ENCODE data around the gene PLCE1. TPM values are rescaled to one million over a fixed set of nuclear protein-coding genes. Genes with fewer than 3 reads are reported as not detected.
"Not testable (repeated sequence)": the region's sequence is repeated elsewhere in the genome, so short reads cannot be mapped to it uniquely, and the experiment has no call there.

Gene PLCE1
- total RNA-seq, 1 donor: 0.43 TPM

GRCh38 chr10:93968540-93968945, 25.2 kb upstream of the PLCE1 start:
- no peak overlapping the region for H3K4me3 ChIP-seq (ENCODE audit: low read depth, low read length)
- DNase-seq (ENCODE audit: low read depth): no peak
- no peak for TF ChIP-seq CTCF (IDR thresholded peaks at IDR 0.05; ENCODE audit: insufficient read depth, low read depth, low read length)

DNA sequence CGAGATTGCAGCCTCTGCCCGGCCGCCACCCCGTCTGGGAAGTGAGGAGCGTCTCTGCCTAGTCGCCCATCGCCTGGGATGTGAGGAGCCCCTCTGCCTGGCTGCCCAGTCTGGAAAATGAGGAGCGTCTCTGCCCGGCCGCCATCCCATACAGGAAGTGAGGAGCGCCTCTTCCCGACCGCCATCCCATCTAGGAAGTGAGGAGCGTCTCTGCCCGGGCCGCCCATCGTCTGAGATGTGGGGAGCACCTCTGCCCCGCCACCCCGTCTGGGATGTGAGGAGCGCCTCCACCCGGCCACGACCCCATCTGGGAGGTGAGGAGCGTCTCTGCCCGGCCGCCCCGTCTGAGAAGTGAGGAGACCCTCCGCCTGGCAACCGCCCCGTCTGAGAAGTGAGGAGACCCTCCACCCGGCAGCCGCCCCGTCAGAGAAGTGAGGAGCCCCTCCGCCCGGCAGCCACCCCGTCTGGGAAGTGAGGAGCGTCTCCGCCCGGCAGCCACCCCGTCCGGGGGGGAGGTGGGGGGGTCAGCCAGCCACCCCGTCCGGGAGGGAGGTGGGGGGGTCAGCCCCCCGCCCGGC, 23.2 kb upstream of the PLCE1 start:
- not testable (repeated sequence) for H3K4me3 ChIP-seq (ENCODE audit: low read depth, low read length); DNase-seq (ENCODE audit: low read depth)

GRCh38 chr10:93973748-93974445, 19.8 kb upstream of the PLCE1 start:
- no peak overlapping the region for H3K4me3 ChIP-seq (ENCODE audit: low read depth, low read length)
- no peak for TF ChIP-seq CTCF (IDR thresholded peaks at IDR 0.05; ENCODE audit: insufficient read depth, low read depth, low read length)
- no peak for DNase-seq (ENCODE audit: low read depth)

GRCh38 chr10:93977442-93977841, 16.3 kb upstream of the PLCE1 start:
- no peak overlapping the region for H3K4me3 ChIP-seq (ENCODE audit: low read depth, low read length)
- TF ChIP-seq CTCF (IDR thresholded peaks at IDR 0.05; ENCODE audit: insufficient read depth, low read depth, low read length): no peak
- DNase-seq (ENCODE audit: low read depth): no peak

GRCh38 chr10:93980486-93980885, 13.2 kb upstream of the PLCE1 start:
- H3K4me3 ChIP-seq (ENCODE audit: low read depth, low read length): no peak overlapping the region
- TF ChIP-seq CTCF (IDR thresholded peaks at IDR 0.05; ENCODE audit: insufficient read depth, low read depth, low read length): no peak
- no peak for DNase-seq (ENCODE audit: low read depth)

- no peak overlapping the region for H3K4me3 ChIP-seq (ENCODE audit: low read depth, low read length)
- no peak for TF ChIP-seq CTCF (IDR thresholded peaks at IDR 0.05; ENCODE audit: insufficient read depth, low read depth, low read length)
- no peak for DNase-seq (ENCODE audit: low read depth)
Observed at GRCh38 chr10:93991114-93991513, 2.6 kb upstream of the PLCE1 start.

DNA sequence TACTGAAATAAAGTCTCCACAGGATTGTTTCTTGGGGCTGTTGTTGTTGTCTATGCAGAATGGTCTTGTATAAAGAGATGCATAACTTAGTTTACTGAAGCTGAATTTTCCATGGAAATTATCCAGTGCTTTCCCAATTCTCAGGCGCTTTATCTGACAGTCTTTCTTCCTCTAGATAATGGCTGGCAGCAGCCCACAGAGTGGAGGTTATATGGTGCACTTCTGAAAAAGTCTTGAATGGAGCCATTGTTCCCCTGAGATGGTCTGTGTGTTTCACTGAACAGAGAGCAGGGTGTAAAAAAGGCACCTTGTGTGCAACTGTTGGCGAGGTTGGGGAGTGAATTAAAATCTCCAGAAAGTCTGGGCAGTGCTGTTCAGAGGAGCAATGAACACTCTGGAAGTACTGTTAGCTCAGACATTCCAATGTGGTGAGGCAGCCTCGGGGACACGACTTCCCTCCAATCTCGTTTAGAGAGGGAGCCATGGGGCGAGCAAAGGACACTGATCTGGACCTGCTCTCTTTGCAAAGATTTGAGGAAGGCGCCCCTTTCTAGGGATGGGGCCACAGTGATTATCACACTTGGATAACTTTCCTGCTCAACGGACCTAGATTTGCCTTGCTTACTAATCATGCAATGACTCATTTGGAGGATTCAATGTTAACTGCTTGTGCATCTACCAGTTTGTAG, 2.0 kb upstream of the PLCE1 start:
- DNase-seq (ENCODE audit: low read depth): peak; percentile 58
- H3K4me3 ChIP-seq (ENCODE audit: low read depth, low read length): no peak overlapping the region
- no peak for TF ChIP-seq CTCF (IDR thresholded peaks at IDR 0.05; ENCODE audit: insufficient read depth, low read depth, low read length)
